ENCODE results near the gene ST8SIA5.
"Not testable (repeated sequence)": the region's sequence is repeated elsewhere in the genome, so short reads cannot be mapped to it uniquely, and the experiment has no call there.

DNA sequence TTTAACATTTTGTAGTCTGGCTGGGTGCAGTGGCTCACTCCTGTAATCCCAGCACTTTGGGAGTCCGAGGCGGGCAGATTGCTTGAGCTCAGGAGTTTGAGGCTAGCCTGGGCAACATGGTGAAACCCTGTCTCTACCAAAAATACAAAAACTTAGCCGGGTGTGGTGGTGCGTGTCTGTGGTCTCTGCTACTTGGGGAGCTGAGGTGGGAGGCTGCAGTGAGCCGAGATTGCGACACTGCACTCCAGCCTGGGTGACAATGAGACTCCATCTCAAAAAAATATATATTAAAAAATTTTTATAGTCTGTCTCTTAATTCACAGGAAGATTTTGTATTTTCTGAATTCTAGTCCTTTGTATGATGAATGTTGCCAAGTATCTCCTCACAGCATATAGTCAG lies 39.1 kb upstream of the ST8SIA5 start:
- not testable (repeated sequence) for TF ChIP-seq EZH2phosphoT487 (IDR thresholded peaks at IDR 0.05; ENCODE audit: borderline replicate concordance, low read length)
- TF ChIP-seq, protein P1, sequence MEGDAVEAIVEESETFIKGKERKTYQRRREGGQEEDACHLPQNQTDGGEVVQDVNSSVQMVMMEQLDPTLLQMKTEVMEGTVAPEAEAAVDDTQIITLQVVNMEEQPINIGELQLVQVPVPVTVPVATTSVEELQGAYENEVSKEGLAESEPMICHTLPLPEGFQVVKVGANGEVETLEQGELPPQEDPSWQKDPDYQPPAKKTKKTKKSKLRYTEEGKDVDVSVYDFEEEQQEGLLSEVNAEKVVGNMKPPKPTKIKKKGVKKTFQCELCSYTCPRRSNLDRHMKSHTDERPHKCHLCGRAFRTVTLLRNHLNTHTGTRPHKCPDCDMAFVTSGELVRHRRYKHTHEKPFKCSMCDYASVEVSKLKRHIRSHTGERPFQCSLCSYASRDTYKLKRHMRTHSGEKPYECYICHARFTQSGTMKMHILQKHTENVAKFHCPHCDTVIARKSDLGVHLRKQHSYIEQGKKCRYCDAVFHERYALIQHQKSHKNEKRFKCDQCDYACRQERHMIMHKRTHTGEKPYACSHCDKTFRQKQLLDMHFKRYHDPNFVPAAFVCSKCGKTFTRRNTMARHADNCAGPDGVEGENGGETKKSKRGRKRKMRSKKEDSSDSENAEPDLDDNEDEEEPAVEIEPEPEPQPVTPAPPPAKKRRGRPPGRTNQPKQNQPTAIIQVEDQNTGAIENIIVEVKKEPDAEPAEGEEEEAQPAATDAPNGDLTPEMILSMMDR (IDR thresholded peaks at IDR 0.05; ENCODE audit: low read depth, low read length, poor library complexity, severe bottlenecking): not testable (repeated sequence)
